K562 (cell line): ENCODE data around the gene CCSER1. TPM values are rescaled to one million over a fixed set of nuclear protein-coding genes. Genes with fewer than 3 reads are reported as not detected.

Experiments used
- ATAC-seq: fragments of 200-7000 bp; cut with Tn5 transposase; 3 replicates; pipeline ENCODE4 v1.9.1; 2020; ENCODE audit warnings: moderate library complexity
- BruUV-seq: library from RNA; stranded (reverse); fragments of 400-500 nt; replicated peaks from 2 replicates; lab custom pipeline; 2021; lab: Mats Ljungman, UMichigan
- CTCF ChIA-PET: fragments of 300-600 bp; formaldehyde crosslinking; extraction: SDS; loops from one replicate; lab custom pipeline; 2021; ENCODE audit warnings: low intra/inter-chr PET ratio; lab: Yijun Ruan, JAX
- POLR2A ChIA-PET: fragments of 300-600, 350-650 bp; sonication (Branson Sonifier 250); formaldehyde crosslinking; extraction: SDS; loops from one replicate; lab custom pipeline; 2021; ENCODE audit warnings: antibody characterized with exemption, inconsistent platforms; lab: Yijun Ruan, JAX
- DNase-seq, 4 experiments: peaks; one replicate each; pipeline versions ENCODE4 v3.0.0 to v3.0.0-alpha.2; 2011 to 2018; ENCODE audit warnings: low spot score in 3 of 4, mixed read lengths in 3 of 4; ENCODE audit errors: extremely low read depth in 1 of 4
- FAIRE-seq: peaks from 2 replicates; lab custom pipeline; 2011; peaks lifted over from hg19 to GRCh38; lab: Jason Lieb, UNC
- H2AFZ ChIP-seq: 2 replicates; pipeline ENCODE4 v1.6.0; 2011; ENCODE audit warnings: low read depth, low read length, control low read depth, inconsistent platforms
- H3K27ac ChIP-seq: fragments of 200-600 bp; 3 replicates; pipeline ENCODE4 v1.8.0; 2011; ENCODE audit warnings: low read depth, mild to moderate bottlenecking, control low read depth, inconsistent platforms, low read length, moderate library complexity, mixed read lengths; ENCODE audit errors: extremely low read depth
- H3K27me3 ChIP-seq, 2 experiments: fragments of 300-600 bp in 1 of 2; 2 replicates in 1 of 2; 3 replicates in 1 of 2; pipeline versions ENCODE4 v1.6.0 to v1.8.0; 2011; ENCODE audit warnings: inconsistent platforms in 2 of 2, low read length in 2 of 2, mild to moderate bottlenecking in 1 of 2, mixed read lengths in 1 of 2, moderate library complexity in 1 of 2; ENCODE audit not compliant: control insufficient read depth in 2 of 2, insufficient read depth in 2 of 2
- H3K36me3 ChIP-seq: fragments of 300-600 bp; 3 replicates; pipeline ENCODE4 v1.8.0; 2011; ENCODE audit warnings: mild to moderate bottlenecking, low read length, inconsistent platforms; ENCODE audit not compliant: control insufficient read depth, insufficient read depth
- H3K4me1 ChIP-seq, 2 experiments: fragments of 200-600 bp in 1 of 2; replicated peaks in 1 of 2; 2 replicates in 1 of 2; 3 replicates in 1 of 2; pipeline versions ENCODE4 v1.5.1 to v1.8.0; 2011; ENCODE audit warnings: inconsistent platforms in 2 of 2, low read length in 2 of 2, mild to moderate bottlenecking in 1 of 2, mixed read lengths in 1 of 2, moderate library complexity in 1 of 2; ENCODE audit not compliant: control insufficient read depth in 2 of 2, insufficient read depth in 2 of 2
- H3K4me2 ChIP-seq: 2 replicates; pipeline ENCODE4 v1.6.1; 2011; ENCODE audit warnings: low read length, control low read depth, inconsistent platforms, mixed read lengths; ENCODE audit not compliant: insufficient read depth
- H3K4me3 ChIP-seq: fragments of 200-600 bp; sonication (generic), shearing (Covaris generic); 2 replicates; pipeline ENCODE4 v1.5.1; 2016; ENCODE audit warnings: control low read depth, inconsistent platforms
- H3K79me2 ChIP-seq: fragments of 200-600 bp; 3 replicates; pipeline ENCODE4 v1.8.0; 2011; ENCODE audit warnings: low read length, inconsistent platforms; ENCODE audit not compliant: control insufficient read depth, insufficient read depth
- H3K9ac ChIP-seq, 2 experiments: 2 replicates each; pipeline versions ENCODE4 v1.6.0 to v1.6.1; 2011; ENCODE audit warnings: low read depth in 2 of 2, low read length in 2 of 2, control low read depth in 1 of 2, inconsistent platforms in 1 of 2, mild to moderate bottlenecking in 1 of 2, mixed read lengths in 1 of 2; ENCODE audit not compliant: insufficient read depth in 1 of 2
- H3K9me1 ChIP-seq: one replicate; pipeline ENCODE4 v1.6.0; 2011; ENCODE audit warnings: inconsistent platforms, mild to moderate bottlenecking, low read length, moderate library complexity; ENCODE audit not compliant: control insufficient read depth, insufficient read depth
- H3K9me3 ChIP-seq: replicated peaks from 2 replicates; pipeline ENCODE4 v1.5.1; 2011; ENCODE audit warnings: low read depth, low read length, inconsistent platforms; ENCODE audit not compliant: control insufficient read depth, insufficient read depth
- H4K20me1 ChIP-seq: replicated peaks from 2 replicates; pipeline ENCODE4 v1.6.1; 2011; ENCODE audit warnings: low read length, inconsistent platforms, mixed read lengths; ENCODE audit not compliant: control insufficient read depth, insufficient read depth
- CBFA2T2 ChIP-seq: fragments of 450-650 bp; conservative IDR thresholded peaks from 2 replicates; pipeline ENCODE4 v1.6.1; 2017; ENCODE audit warnings: mild to moderate bottlenecking
- CTBP1 ChIP-seq: fragments of 450-650 bp; IDR thresholded peaks from 2 replicates; pipeline ENCODE4 v1.6.1; 2016; ENCODE audit warnings: borderline replicate concordance
- DMBX1 ChIP-seq: fragments of 250-450 bp; sonication (Bioruptor Pico); IDR thresholded peaks from 2 replicates; pipeline ENCODE4 v1.8.0; 2022; ENCODE audit warnings: inconsistent platforms, mild to moderate bottlenecking, moderate library complexity, borderline replicate concordance
- FIP1L1 ChIP-seq: fragments of 200-400 bp; formaldehyde crosslinking; IDR thresholded peaks from 2 replicates; pipeline ENCODE4 v1.6.1; 2018; ENCODE audit warnings: mild to moderate bottlenecking, low read depth, low read length; ENCODE audit not compliant: poor library complexity, severe bottlenecking
- PHF20 ChIP-seq: fragments of 450-650 bp; IDR thresholded peaks from 2 replicates; pipeline ENCODE4 v1.6.1; 2018; ENCODE audit not compliant: partially characterized antibody
- SMARCA5 ChIP-seq: fragments of 450-650 bp; IDR thresholded peaks from 2 replicates; pipeline ENCODE4 v1.6.1; 2016
- U2AF2 ChIP-seq: fragments of 200-400 bp; formaldehyde crosslinking; optimal IDR thresholded peaks from 2 replicates; pipeline ENCODE3; 2017; ENCODE audit warnings: low read depth, mild to moderate bottlenecking, low read length
- XRCC3 ChIP-seq: fragments of 450-650 bp; IDR thresholded peaks from 2 replicates; pipeline ENCODE4 v1.6.1; 2017; ENCODE audit warnings: mild to moderate bottlenecking, moderate library complexity
- WGBS: fragments of 100-300 bp; shearing (Covaris generic); methylation state at CpG from one replicate; pipeline ENCODE4 v1.1.6; 2016; ENCODE audit warnings: low coverage, mixed read lengths; ENCODE audit not compliant: insufficient coverage; ENCODE audit errors: missing lambda C conversion rate; 5-methylcytosine and 5-hydroxymethylcytosine counted together
- in situ Hi-C: fragments of 300-500 bp; cut with MboI; formaldehyde crosslinking; loops from 4 replicates; pipeline ENCODE4 v1.15.0; 2018; ENCODE audit warnings: inconsistent platforms, mixed read lengths
- intact Hi-C: fragments of 100-400 bp; cut with micrococcal nuclease; formaldehyde crosslinking; loops from 2 replicates; pipeline ENCODE4 v1.14.2; 2022
- polyA plus RNA-seq, 8 experiments: library from polyadenylated mRNA; depleted of rRNA in 4 of 8; stranded (reverse) in 5 of 8; unstranded in 3 of 8; fragments of >200 nt; fragmentation: Nextera tagmentation in 2 of 8; fragmentation: Illumina TruSeq in 1 of 8; extraction: Ambion mirVana in 2 of 8; extraction: Trizol in 1 of 8; gene quantifications; 2 replicates each; pipeline versions ENCODE4 v1.2.1 to v1.2.3, GENCODE V29; 2011 to 2014; ENCODE audit warnings: inconsistent platforms in 1 of 8, missing spikeins in 1 of 8
- total RNA-seq, 7 experiments: library from RNA; depleted of rRNA in 6 of 7; stranded (reverse); fragments of >200 nt in 6 of 7; fragmentation: Illumina TruSeq in 2 of 7; extraction: Trizol in 2 of 7; gene quantifications; 2 replicates each; pipeline versions ENCODE4 v1.2.1 to v1.2.3, GENCODE V29; 2011 to 2021; ENCODE audit warnings: low replicate concordance in 1 of 7
- TF ChIP-seq, protein P1 (sequence below): fragments of 450-650 bp; IDR thresholded peaks from 2 replicates; pipeline ENCODE4 v1.6.1; 2016; ENCODE audit warnings: low read depth
- TF ChIP-seq, protein P2 (sequence below): fragments of 450-650 bp; IDR thresholded peaks from 2 replicates; pipeline ENCODE4 v1.6.1; 2014; ENCODE audit warnings: low read depth, mild to moderate bottlenecking, moderate library complexity, borderline replicate concordance

Gene CCSER1
- total and polyA plus RNA-seq, 9 of the 15 experiments (the other 6 are each of a cell fraction or from before 2014, with no cell fraction given), result not detected

DNA sequence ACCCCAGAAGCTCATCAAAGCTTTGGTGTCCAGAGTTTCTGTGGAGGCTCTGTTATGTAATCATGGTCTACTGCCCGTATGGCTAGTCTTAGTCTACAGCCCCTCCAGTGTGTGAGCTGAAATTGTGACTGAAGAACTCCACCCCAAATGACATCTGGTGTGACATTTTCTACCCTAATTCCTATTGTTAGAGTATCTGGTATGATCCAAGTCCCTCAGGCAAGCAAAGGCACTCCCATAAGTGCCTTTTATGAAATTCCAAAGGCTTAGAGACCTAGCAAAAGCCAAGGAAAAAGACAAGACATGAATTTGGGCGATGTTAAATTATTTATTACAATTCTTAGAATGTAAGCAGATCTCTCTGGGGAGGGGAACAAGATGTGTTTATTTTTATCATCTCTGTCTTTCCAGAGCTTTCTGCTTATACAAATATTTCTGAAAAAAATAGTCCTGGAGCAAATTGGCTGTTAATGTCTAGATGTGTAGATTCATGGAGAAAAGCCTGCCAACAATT, 417.4 kb downstream of the CCSER1 start (continued):
- TF ChIP-seq, protein P1, sequence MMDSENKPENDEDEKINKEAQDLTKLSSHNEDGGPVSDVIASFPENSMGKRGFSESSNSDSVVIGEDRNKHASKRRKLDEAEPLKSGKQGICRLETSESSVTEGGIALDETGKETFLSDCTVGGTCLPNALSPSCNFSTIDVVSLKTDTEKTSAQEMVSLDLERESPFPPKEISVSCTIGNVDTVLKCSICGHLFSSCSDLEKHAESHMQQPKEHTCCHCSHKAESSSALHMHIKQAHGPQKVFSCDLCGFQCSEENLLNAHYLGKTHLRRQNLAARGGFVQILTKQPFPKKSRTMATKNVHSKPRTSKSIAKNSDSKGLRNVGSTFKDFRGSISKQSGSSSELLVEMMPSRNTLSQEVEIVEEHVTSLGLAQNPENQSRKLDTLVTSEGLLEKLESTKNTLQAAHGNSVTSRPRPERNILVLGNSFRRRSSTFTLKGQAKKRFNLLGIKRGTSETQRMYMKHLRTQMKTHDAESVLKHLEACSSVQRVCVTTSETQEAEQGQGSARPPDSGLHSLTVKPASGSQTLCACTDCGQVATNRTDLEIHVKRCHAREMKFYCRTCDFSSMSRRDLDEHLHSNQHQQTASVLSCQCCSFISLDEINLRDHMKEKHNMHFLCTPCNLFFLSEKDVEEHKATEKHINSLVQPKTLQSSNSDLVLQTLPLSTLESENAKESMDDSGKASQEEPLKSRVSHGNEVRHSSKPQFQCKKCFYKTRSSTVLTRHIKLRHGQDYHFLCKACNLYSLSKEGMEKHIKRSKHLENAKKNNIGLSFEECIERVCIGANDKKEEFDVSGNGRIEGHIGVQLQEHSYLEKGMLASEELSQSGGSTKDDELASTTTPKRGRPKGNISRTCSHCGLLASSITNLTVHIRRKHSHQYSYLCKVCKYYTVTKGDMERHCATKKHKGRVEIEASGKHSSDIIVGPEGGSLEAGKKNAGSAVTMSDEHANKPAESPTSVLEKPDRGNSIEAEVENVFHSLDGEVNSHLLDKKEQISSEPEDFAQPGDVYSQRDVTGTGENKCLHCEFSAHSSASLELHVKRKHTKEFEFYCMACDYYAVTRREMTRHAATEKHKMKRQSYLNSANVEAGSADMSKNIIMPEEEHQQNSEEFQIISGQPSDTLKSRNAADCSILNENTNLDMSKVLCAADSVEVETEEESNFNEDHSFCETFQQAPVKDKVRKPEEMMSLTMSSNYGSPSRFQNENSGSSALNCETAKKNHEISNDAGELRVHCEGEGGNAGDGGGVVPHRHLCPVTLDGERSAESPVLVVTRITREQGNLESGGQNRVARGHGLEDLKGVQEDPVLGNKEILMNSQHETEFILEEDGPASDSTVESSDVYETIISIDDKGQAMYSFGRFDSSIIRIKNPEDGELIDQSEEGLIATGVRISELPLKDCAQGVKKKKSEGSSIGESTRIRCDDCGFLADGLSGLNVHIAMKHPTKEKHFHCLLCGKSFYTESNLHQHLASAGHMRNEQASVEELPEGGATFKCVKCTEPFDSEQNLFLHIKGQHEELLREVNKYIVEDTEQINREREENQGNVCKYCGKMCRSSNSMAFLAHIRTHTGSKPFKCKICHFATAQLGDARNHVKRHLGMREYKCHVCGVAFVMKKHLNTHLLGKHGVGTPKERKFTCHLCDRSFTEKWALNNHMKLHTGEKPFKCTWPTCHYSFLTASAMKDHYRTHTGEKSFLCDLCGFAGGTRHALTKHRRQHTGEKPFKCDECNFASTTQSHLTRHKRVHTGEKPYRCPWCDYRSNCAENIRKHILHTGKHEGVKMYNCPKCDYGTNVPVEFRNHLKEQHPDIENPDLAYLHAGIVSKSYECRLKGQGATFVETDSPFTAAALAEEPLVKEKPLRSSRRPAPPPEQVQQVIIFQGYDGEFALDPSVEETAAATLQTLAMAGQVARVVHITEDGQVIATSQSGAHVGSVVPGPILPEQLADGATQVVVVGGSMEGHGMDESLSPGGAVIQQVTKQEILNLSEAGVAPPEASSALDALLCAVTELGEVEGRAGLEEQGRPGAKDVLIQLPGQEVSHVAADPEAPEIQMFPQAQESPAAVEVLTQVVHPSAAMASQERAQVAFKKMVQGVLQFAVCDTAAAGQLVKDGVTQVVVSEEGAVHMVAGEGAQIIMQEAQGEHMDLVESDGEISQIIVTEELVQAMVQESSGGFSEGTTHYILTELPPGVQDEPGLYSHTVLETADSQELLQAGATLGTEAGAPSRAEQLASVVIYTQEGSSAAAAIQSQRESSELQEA, result no peak
- no peak for TF ChIP-seq CTBP1

DNA sequence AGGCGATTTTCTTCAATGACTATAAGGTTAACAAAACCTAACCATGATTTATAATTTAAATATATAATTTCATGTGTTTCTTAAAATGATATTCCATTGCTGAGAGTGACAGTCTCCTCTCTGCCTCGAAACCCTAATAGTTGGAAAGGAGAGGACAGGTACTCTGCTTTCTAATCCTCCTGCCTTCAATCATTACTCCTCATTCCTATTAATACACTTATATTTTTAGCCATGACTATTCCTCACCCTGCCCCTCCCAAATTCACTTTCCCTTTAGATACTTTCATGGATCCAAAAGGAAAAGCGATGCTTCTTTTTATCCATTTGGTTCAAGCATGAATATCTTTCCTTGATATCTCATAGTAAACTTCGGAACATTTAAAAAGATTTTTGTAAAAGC, 418.2 kb downstream of the CCSER1 start:
- intact Hi-C loops, result no loop called here
- Histone ChIP-seq H3K9ac (no peak overlapping the region), H3K9me3 (no peaks in the 10 kb centered on the region), H3K4me3 (no peak overlapping the region), H3K27me3 (no peaks in the 10 kb centered on the region), H2AFZ (no peak overlapping the region), H3K27ac (no peak overlapping the region), H4K20me1 (no peaks in the 10 kb centered on the region), H3K4me2 (no peak overlapping the region), H3K4me1 (no peaks in the 10 kb centered on the region), H3K36me3 (no peaks in the 10 kb centered on the region), H3K79me2 (no peaks in the 10 kb centered on the region), H3K9me1 (no peaks in the 10 kb centered on the region)
- FAIRE-seq (no peak), ATAC-seq (no peak), DNase-seq (no peak)
- in situ Hi-C loops, result no loop called here
- CTCF ChIA-PET, result no interaction called here
- 2% methylated on average over 4 of the region's 4 CpGs for WGBS
- POLR2A ChIA-PET, result no interaction called here
- TF ChIP-seq FIP1L1 (no peak), CBFA2T2 (no peak), XRCC3 (no peak), PHF20 (no peak), DMBX1 (no peak), U2AF2 (no peak), SMARCA5 (no peak)
- TF ChIP-seq, protein P2, sequence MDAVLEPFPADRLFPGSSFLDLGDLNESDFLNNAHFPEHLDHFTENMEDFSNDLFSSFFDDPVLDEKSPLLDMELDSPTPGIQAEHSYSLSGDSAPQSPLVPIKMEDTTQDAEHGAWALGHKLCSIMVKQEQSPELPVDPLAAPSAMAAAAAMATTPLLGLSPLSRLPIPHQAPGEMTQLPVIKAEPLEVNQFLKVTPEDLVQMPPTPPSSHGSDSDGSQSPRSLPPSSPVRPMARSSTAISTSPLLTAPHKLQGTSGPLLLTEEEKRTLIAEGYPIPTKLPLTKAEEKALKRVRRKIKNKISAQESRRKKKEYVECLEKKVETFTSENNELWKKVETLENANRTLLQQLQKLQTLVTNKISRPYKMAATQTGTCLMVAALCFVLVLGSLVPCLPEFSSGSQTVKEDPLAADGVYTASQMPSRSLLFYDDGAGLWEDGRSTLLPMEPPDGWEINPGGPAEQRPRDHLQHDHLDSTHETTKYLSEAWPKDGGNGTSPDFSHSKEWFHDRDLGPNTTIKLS, result no peak
- no TSS peak for BruUV-seq
